Kidney glomerular epithelial cell (primary cell): ENCODE results near the gene SLC25A25.
"Not testable (repeated sequence)": the region's sequence is repeated elsewhere in the genome, so short reads cannot be mapped to it uniquely, and the experiment has no call there.

Experiments used
- DNase-seq: peaks from one replicate; lab custom pipeline; 2025; lab: John Stamatoyannopoulos, UW

Gene SLC25A25

DNA sequence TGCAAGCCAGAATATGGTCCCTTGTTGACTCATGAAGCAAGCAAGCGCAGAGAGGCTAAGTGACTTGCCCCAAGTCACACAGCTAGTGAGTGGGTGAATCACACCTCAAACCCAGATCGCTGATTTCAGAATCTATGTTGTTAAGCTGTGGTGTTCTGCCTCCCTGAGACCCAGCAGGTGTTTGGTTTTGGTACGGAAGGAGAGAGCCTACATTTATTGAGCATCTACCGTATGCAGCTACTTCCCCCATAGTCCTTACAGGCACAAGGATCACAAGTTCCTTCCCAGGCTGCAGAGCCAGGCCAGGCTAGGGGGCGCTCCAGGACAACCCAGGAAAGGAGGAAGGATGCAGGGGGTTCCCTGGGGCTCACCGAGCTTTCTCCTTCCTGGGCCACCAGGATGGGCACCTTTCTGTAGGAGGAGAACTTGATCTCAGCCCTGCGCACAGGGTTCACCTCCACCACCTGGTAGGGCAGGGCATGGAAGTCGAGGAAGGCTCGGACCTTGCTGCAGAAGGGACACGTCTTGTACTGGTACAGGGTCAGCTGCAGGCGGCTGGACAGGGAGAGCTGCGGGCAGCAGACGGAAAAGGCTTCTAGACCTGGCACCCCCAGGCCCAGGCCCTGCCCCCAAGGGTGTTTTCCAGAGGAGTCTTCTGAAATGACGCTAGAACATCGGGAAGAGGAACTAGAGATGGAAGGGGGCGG is 57.0 kb downstream of the SLC25A25 start:
- DNase-seq, result peak; percentile 6

DNA sequence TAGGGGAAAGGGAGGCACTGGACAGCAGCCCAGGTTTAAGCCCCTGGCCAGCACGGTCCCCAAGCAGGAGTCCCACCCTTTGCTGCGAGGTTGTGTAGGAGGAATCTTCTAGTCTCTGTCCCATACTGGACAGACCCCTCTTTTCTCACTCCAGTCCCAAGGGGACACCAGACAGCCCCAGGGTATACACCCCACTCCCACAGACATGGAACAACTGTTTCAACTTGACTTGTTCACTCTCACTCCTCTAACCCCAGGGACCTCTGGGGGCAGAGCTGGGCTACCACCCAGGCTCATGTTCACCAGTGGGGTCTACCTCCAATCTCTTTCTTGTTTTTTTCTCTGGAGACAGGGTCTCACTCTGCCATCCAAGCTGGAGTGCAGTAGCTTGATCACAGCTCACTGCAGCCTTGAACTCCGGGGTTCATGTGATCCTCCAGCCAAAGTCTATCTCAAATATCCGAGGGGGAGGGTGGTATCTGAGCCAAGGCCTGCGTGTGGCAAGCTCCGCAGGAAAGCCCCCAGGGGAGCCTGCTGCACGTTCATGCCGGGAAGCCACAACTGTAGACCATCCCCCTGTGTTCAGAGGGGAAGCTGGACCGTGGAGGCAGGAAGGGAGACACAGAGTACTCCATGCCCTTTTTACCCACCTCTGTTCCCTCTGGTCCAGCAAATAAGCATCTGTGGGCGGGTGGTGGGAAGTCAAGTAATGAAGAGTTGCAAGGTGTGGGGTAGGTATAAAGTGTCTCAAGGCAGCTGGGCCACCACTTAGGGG is 57.7 kb downstream of the SLC25A25 start:
- no peak for DNase-seq

- DNase-seq, result peak; percentile 70
These were observed 59.5 kb downstream of the SLC25A25 start, which contains the start of gene PTGES2 for GRCh38 chr9:128127568-128127989. Gene PTGES2 (minus strand): TSS chr9:128127729. CDS start chr9:128127717, 12 bp downstream.

DNA sequence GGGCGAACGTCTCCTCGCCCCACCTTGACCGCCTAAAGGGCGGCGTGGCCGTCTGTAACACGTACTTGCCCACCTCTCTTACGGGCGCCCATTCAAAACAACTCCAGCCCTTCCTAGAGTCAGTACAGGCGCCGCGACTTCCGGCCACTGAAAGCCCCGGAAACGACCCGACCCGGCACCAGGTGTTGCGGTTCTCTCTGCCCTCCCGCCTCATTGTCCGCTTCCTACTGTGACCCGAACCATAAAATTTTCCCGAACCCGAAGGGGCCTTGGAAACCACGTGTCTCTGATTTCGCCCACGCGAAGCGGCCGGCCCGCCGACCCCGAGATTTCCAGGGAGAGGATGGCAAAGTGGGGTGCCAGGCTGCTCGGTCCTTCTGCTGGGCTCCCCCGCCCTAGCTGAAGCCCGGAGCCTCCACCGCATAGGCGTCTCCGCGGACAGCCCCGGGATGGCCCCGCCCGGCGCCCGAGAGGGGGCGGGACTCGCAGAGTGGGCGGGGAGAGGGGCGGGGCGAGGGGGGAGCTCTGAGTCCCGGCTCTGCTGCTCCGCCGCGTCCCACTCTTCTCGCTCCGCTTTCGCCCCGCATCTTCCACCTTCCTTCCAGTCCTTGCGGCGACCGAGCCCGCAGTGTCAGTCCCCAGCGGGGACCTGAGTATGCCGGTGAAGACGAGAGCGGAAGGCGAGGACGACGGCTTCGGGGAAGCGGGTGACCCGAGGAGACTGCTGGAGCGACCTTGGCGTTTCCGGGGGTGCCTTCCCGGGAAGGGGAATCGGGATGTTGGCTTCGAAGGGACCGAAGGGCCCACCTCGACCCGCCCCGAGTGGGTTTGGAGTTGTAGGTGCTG is 60.2 kb downstream of the SLC25A25 start:
- peak; percentile 78 for DNase-seq

DNA sequence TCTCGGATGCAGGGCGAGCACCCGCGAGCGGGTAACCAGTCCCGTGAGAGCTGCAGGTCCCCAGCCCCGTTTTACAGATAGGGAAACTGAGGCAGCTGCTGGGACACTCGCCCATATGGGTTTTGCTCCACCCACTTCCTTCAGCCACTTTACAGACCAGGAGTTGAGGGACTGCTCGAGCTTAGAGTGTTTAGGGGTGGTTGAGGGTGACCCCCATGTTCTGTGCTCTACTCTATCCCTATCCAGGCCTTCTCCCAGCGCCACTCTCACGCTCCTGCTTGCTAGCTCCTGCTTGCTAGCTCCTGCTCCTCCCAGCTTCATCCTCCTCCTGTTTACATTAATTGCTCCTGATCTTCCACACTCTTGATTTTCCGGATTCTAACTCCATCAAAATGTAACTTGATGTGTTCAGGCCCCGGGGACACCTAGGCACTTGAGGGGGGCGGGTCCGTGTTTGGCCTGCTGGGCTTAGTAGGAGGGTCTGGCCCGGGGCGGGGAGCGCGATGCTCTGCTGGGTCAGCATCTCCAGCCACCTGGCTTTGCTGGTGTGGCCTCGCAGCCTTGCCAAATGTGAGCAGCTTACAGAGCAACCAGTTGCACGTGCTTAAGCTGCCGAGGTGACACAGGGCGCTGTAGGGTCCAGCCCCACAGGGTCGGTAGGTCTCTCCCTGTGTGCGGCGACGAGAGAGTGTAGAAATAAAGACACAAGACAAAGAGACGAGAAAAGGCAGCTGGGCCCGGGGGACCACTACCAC is 61.0 kb downstream of the SLC25A25 start:
- DNase-seq, result no peak

- DNase-seq, result not testable (repeated sequence)
These were observed 62.1 kb downstream of the SLC25A25 start for GRCh38 chr9:128129976-128130590.

DNA sequence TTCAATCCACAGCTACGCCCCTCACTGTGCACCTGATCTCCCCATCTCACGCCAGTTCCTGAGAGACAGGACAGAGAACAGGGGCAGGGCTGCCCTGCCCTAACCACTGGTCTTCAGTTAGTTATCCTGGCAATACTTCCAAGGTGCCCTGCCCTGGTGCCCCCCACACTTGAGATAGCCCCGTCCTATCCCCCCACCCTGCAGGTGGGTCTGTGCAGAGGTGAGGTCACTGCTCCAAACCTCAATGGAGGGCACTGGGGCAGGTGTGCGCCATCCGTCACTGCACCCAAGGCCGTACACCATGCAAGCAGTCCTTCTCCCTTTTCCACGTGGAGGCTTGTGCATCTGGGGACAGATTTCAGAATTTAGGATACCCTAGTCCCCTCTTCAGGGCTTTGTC is 62.6 kb downstream of the SLC25A25 start:
- not testable (repeated sequence) for DNase-seq

DNA sequence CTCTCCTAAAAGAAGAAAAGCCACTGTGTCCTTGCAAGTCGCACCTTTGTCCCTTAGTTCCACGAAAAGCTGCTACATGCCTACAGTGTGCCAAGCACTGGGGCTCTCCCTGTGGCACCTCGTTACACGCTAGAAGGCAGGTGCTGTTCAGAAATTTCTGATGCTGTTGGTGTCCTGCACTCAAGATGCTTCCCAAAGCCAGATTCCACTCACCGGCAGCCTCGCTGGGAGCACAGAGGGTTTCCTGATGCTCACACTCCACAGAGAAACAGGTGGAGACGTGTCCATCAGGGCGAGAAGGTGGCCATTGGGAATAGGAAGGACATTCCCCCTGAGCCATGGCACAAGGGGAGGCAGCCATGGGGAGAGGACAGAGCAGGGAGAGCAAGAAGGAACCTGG is 63.3 kb downstream of the SLC25A25 start:
- DNase-seq, result not testable (repeated sequence)

- not testable (repeated sequence) for DNase-seq
These were observed 64.1 kb downstream of the SLC25A25 start for GRCh38 chr9:128132139-128132538.

GRCh38 chr9:128135561-128135960 is 67.5 kb downstream of the SLC25A25 start:
- DNase-seq, result not testable (repeated sequence)

GRCh38 chr9:128136816-128137793 is 69.1 kb downstream of the SLC25A25 start:
- peak; percentile 63 for DNase-seq

GRCh38 chr9:128138001-128138400 is 70.0 kb downstream of the SLC25A25 start:
- no peak for DNase-seq

GRCh38 chr9:128139621-128140020 is 71.6 kb downstream of the SLC25A25 start:
- no peak for DNase-seq

- no peak for DNase-seq
These were observed 73.6 kb downstream of the SLC25A25 start for GRCh38 chr9:128141604-128142003.

DNA sequence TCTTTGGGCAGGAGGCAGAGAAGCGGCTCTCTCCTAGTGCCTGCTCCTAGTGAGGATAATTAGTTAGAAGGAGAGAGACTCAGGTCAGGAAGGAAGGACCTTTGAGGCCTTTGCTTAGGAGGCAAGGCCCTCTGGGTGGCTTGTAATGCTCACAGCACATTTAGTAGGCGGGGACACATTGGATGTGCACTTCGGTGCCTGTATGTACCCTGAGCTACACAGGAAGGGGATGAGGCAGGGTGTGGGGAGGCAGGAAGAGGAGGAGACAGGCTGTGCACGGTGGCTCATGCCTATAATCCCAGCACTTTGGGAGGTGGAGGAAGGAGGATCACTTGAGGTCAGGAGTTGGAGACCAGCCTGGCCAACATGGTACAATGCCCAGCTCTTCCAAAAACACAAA is 74.0 kb downstream of the SLC25A25 start:
- DNase-seq, result no peak

- DNase-seq, result no peak
These were observed 74.6 kb downstream of the SLC25A25 start for GRCh38 chr9:128142596-128142995.

DNA sequence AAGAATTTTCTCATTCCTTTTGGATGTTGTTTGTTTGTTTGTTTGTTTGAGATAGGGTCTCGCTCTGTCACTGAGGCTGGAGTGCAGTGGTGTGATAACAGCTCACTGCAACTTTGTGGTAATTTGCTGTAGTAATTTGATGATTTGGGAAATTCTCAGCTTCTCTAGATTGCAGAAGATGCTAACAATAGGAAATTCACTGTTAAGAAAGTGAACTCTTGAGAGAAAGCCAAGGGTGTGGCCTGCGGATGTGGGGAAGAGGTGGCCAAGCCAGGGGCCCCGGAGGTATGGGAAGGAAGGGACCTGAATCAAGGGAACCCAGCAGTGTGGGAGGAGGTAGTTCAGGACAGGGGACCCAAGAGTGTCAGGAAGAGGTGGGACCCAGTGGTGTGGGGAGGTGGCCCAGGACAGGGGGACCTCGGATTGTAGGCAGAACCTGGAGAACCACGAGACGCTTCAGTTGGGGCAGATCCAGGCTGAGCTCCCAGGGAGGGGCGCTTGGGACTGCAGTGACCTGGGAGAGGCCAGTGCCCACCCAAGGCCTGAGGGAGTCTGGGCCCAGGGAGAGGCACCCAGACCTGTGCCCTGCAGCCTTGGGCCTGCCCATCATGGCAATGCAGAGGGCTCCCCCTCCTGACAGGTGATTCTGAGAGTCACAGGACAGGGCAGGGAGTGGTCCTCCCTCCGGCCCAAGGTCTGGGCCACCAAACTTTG is 75.7 kb downstream of the SLC25A25 start:
- DNase-seq, result no peak

GRCh38 chr9:128144239-128145181 is 76.5 kb downstream of the SLC25A25 start:
- DNase-seq, result no peak
